Upper lobe of left lung (tissue), 6 donors: ENCODE results near the gene SAMD11. TPM values are rescaled to one million over a fixed set of nuclear protein-coding genes. Genes with fewer than 3 reads are reported as not detected.

Experiments used
- ATAC-seq, 2 donors: fragments of 200-7000 bp; cut with Tn5 transposase; one replicate each; pipeline ENCODE4 v1.9.1; 2022; ENCODE audit warnings: mild to moderate bottlenecking in 2 of 2, moderate library complexity in 2 of 2; ENCODE audit not compliant: low FRiP score in 2 of 2
- DNase-seq, 2 donors: peaks; one replicate each; pipeline ENCODE4 v3.0.0-alpha.2; 2019 to 2020
- H3K27ac ChIP-seq, 4 donors: fragments of 200-600 bp; sonication (generic); one replicate each; pipeline ENCODE4 v1.5.1; 2016 to 2019
- H3K27me3 ChIP-seq, 4 donors: fragments of 200-600 bp; sonication (generic); one replicate each; pipeline ENCODE4 v1.5.1; 2017 to 2019
- H3K36me3 ChIP-seq, 4 donors: fragments of 200-600 bp; sonication (generic); one replicate each; pipeline ENCODE4 v1.5.1; 2016 to 2019
- H3K4me1 ChIP-seq, 4 donors: fragments of 200-600 bp; sonication (generic); one replicate each; pipeline ENCODE4 v1.5.1; 2018 to 2019
- H3K4me3 ChIP-seq, 4 donors: fragments of 200-600 bp; sonication (generic); one replicate each; pipeline ENCODE4 v1.5.1; 2017 to 2019; ENCODE audit warnings: mild to moderate bottlenecking in 2 of 4, moderate library complexity in 1 of 4
- H3K9me3 ChIP-seq, 4 donors: fragments of 200-600 bp; sonication (generic); one replicate each; pipeline ENCODE4 v1.5.1; 2018 to 2019
- EP300 ChIP-seq, 4 donors: sonication (generic); formaldehyde crosslinking; IDR thresholded peaks; one replicate each; pipeline ENCODE4 v1.5.1; 2017; ENCODE audit warnings: antibody characterized with exemption in 4 of 4, control low read depth in 2 of 4
- POLR2A ChIP-seq, 4 donors: fragments of 450-650 bp; IDR thresholded peaks; one replicate each; pipeline ENCODE4 v1.5.1; 2016 to 2017; ENCODE audit warnings: antibody characterized with exemption in 4 of 4, mild to moderate bottlenecking in 2 of 4
- POLR2AphosphoS5 ChIP-seq, 2 donors: sonication (generic); formaldehyde crosslinking; IDR thresholded peaks; one replicate each; pipeline ENCODE4 v1.5.1; 2017; ENCODE audit warnings: antibody characterized with exemption in 2 of 2
- WGBS, 2 donors: methylation state at CpG; one replicate each; pipeline ENCODE4 v1.1.5; 2017 to 2018; 5-methylcytosine and 5-hydroxymethylcytosine counted together
- total RNA-seq, 6 donors: library from RNA; depleted of rRNA in 4 of 6; stranded (reverse); fragments of >200 nt in 4 of 6; gene quantifications; one replicate each; pipeline versions ENCODE4 v1.1.0 to v1.2.1, GENCODE V29; 2016 to 2021
- TF ChIP-seq, protein P1 (sequence below), 6 experiments: fragments of 450-650 bp in 4 of 6; fragments of 200-600 bp in 2 of 6; sonication (generic) in 2 of 6; IDR thresholded peaks; one replicate each; pipeline ENCODE4 v1.5.1; 2016 to 2019; ENCODE audit warnings: antibody characterized with exemption in 6 of 6
- donor health status: DM: no; HTN: no; CAD: no; lungs with moderate emphysema.
- donor health status: DM: no; HTN: yes; CAD: no; lungs with severe emphysema.

The SAMD11 gene
- total RNA-seq, 6 donors from 2014 or later, result 1.0 to 9.3 (median 2.4) TPM

DNA sequence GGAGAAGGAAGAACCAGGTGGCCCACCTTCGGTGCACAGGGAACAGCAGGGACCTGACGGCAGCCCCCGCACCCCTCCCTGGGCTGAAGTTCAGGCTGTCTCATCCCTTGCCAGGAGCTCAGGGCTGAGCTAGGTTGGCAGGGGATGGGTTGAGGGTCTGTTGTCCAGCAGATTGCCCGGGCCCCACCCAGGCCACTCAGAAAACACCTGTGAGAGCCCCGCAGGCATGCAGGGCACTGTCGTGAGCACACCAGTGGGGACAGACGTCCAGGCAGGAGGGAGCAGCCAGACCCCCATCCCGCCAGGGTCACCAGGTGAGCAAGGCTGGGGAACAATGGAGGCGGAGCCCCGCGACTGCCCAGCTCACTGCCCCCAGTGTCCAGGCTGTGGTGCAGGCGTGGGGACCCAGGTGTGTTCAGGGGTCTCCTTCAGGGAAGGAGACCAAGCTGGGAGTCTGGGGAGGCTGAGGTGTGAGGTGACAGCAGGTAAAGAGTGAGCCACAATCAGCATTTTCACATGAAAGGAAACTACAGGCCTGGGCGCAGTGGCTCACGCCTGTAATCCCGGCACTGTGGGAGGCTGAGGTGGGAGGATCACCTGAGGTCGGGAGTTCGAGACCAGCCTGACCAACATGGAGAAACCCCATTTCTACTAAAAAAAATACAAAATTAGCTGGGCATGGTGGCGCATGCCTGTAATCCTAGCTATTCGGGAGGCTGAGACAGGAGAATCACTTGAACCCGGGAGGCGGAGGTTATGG lies 9.4 kb upstream of the SAMD11 start:
- WGBS, 2 donors, result 79 to 94% methylated on average over 9 to 21 of the region's 21 CpGs

DNA sequence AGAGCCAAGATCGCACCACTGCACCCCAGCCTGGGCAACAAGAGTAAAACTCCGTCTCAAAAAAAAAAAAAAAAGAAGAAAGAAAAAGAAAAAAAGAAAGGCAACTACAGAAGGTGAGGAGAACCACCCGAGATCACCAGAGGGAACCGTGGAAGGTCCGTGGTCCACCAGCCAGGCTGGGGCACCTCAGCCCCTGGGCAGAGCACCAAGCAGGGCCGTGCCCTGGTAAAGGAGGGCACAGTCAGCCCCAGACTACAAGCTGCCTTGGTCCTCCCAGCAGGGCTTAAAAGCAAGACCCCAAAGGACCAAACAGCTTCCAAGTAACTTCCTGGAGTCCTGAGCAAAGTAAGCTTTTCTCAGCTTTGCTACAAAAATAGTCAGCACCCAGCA lies 8.8 kb upstream of the SAMD11 start:
- Histone ChIP-seq H3K36me3 (no peaks in the 10 kb centered on the region), H3K27me3 (peaks cover 0 to 38% (median 12%) of the 10 kb centered on the region in 4 donors), H3K4me3 (no peak overlapping the region), H3K4me1 (peaks cover 0 to 19% (median 7%) of the 10 kb centered on the region in 4 donors), H3K27ac (no peak overlapping the region), H3K9me3 (no peaks in the 10 kb centered on the region)
- DNase-seq (peak in 1 of 2 donors; percentile 40), ATAC-seq (no peak)
- no peak for TF ChIP-seq POLR2A (IDR thresholded peaks at IDR 0.05)
- no peak for TF ChIP-seq POLR2AphosphoS5 (IDR thresholded peaks at IDR 0.05)
- WGBS, 2 donors, result 78 to 83% methylated on average over 6 of the region's 6 CpGs

More for the DNA sequence above, 9.4 kb upstream of the SAMD11 start:
- DNase-seq (peak in 1 of 2 donors; percentile 58), ATAC-seq (no peak)
- H3K36me3 ChIP-seq, result no peaks in the 10 kb centered on the region
- H3K27ac ChIP-seq, result no peak overlapping the region
- no peaks in the 10 kb centered on the region for H3K9me3 ChIP-seq
- no peak overlapping the region for H3K4me3 ChIP-seq
- H3K4me1 ChIP-seq, result peaks cover 0 to 20% (median 8%) of the 10 kb centered on the region in 4 donors
- TF ChIP-seq POLR2A (IDR thresholded peaks at IDR 0.05) (no peak), POLR2AphosphoS5 (IDR thresholded peaks at IDR 0.05) (no peak), EP300 (IDR thresholded peaks at IDR 0.05) (no peak)
- TF ChIP-seq, protein P1, sequence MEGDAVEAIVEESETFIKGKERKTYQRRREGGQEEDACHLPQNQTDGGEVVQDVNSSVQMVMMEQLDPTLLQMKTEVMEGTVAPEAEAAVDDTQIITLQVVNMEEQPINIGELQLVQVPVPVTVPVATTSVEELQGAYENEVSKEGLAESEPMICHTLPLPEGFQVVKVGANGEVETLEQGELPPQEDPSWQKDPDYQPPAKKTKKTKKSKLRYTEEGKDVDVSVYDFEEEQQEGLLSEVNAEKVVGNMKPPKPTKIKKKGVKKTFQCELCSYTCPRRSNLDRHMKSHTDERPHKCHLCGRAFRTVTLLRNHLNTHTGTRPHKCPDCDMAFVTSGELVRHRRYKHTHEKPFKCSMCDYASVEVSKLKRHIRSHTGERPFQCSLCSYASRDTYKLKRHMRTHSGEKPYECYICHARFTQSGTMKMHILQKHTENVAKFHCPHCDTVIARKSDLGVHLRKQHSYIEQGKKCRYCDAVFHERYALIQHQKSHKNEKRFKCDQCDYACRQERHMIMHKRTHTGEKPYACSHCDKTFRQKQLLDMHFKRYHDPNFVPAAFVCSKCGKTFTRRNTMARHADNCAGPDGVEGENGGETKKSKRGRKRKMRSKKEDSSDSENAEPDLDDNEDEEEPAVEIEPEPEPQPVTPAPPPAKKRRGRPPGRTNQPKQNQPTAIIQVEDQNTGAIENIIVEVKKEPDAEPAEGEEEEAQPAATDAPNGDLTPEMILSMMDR (IDR thresholded peaks at IDR 0.05), result no peak
- H3K27me3 ChIP-seq, result peaks cover 0 to 34% (median 10%) of the 10 kb centered on the region in 4 donors

DNA sequence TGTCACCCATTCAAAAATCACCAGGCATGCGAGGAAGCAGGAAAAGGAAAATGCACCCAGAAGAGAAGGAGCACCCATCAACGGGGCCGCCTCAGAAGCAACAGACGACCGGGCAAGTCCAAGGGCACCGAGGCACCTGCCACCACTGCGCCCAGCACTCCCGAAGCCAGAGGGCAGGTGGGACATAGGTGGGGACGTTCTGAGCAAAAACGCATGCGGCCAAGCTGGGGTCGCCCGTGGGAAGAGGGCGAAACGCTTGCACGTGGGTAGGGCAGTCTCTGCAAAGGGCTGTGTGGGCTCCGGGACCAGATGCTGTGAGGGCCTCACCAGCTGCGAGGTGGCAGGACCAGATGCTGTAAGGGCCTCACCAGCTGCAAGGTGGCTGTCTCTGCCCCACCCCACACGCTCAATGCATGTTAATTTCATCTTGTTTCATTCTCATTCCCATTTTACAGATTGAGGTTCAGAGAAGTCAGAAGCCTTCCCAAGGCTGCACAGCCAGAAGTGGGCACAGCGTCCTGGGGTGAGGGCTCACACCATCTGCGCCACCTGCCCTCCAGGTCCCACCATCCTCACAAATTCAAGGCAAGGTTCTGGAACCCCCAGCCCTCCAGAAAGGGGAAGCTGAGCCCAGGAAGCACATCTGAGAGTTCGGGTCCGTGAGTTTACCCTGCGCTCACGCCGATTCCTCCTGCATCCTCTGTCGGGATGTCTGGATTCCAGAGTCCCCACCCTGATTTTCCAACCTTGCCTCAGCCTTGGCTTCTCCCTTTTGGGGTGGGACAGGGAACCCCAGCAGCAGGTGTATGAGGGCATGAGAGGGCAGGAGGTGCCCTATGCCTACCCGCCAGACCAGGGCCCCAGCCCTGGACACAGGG lies 8.2 kb upstream of the SAMD11 start:
- Histone ChIP-seq H3K4me1 (peaks cover 3 to 19% (median 6%) of the 10 kb centered on the region in 4 donors), H3K4me3 (no peak overlapping the region), H3K9me3 (no peaks in the 10 kb centered on the region), H3K27ac (no peak overlapping the region), H3K36me3 (no peaks in the 10 kb centered on the region), H3K27me3 (peaks cover 0 to 37% (median 13%) of the 10 kb centered on the region in 4 donors)
- 79 to 81% methylated on average over 24 to 28 of the region's 28 CpGs for WGBS, 2 donors
- TF ChIP-seq, protein P1 (IDR thresholded peaks at IDR 0.05), result no peak
- TF ChIP-seq EP300 (IDR thresholded peaks at IDR 0.05), result no peak
- no peak for TF ChIP-seq POLR2A (IDR thresholded peaks at IDR 0.05)
- no peak for TF ChIP-seq POLR2AphosphoS5 (IDR thresholded peaks at IDR 0.05)
- DNase-seq, result peak in 1 of 2 donors; percentile 67
- ATAC-seq, result no peak

DNA sequence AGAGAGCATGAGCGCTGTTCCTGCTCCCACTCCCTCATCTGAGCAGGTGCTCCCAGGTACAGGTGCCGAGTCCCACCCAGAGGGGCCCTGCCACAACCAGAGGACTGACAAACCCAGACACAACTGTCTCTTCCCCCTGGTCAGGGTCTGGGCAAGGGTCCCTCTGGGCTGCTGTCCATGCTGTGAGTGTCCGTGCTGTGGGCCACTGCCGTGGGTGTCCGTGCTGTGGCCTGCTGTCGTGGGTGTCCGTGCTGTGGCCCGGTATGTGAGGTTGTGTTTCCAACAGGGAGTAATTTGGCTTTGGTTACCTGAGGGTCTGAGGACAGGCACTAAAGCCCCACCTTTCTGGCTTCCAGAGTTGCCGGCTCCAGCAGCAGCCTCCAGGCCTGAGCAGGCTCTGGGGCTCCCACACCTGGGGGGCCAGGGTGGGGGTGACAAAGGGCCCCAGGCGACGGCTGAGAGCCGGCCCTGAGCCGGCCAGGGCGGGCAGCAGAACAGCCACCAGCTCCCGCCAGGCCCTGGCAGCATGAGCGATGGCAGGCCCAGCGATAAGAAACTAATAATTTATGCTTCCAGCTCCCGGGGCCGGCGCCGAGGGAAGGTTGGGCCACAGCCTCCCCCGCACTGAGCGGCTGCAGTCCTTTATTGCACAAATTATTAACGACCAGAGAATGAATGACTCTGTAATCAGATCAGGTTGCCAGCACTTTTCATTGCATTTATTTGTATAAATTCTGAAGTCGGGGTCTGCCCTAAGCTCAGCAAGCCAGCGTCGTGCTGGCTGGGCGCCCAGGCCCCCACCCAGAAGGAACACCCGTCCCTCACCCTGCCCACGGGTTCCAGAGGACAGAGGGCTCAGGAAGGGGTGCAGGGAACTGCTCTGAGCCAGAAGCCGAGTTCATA lies 7.3 kb upstream of the SAMD11 start:
- no peak overlapping the region for H3K4me3 ChIP-seq
- no peak for ATAC-seq
- peak in 1 of 2 donors; percentile 79 for DNase-seq
- peaks cover 0 to 35% (median 14%) of the 10 kb centered on the region in 4 donors for H3K27me3 ChIP-seq
- H3K27ac ChIP-seq, result no peak overlapping the region
- no peaks in the 10 kb centered on the region for H3K36me3 ChIP-seq
- TF ChIP-seq POLR2A (IDR thresholded peaks at IDR 0.05), result no peak
- TF ChIP-seq, protein P1 (IDR thresholded peaks at IDR 0.05), result no peak
- TF ChIP-seq POLR2AphosphoS5 (IDR thresholded peaks at IDR 0.05), result no peak
- TF ChIP-seq EP300 (IDR thresholded peaks at IDR 0.05), result no peak
- H3K9me3 ChIP-seq, result no peaks in the 10 kb centered on the region
- 5 to 30% methylated on average over 8 to 31 of the region's 31 CpGs for WGBS, 2 donors
- H3K4me1 ChIP-seq, result peaks cover 12 to 27% (median 15%) of the 10 kb centered on the region in 4 donors
